ENCODE data around the gene CHRDL2.

GRCh38 chr11:74672956-74673692 is 58.1 kb downstream of the CHRDL2 start:
- TF ChIP-seq CTCF (CRISPR knock-in tag; IDR thresholded peaks at IDR 0.05) (no peak), ATF3 (CRISPR knock-in tag; IDR thresholded peaks at IDR 0.05) (no peak), SRSF9 (IDR thresholded peaks at IDR 0.05; ENCODE audit: borderline replicate concordance, insufficient read depth, low read depth, low read length, poor library complexity, severe bottlenecking) (no peak), CSRNP1 (CRISPR knock-in tag; IDR thresholded peaks at IDR 0.05) (no peak), ZNF362 (CRISPR knock-in tag; IDR thresholded peaks at IDR 0.05; ENCODE audit: borderline replicate concordance) (no peak), ZNF235 (CRISPR knock-in tag; IDR thresholded peaks at IDR 0.05; ENCODE audit: borderline replicate concordance) (no peak), ZKSCAN8 (CRISPR knock-in tag; IDR thresholded peaks at IDR 0.05; ENCODE audit: borderline replicate concordance) (no peak), ZNF282 (IDR thresholded peaks at IDR 0.05; ENCODE audit: partially characterized antibody) (no peak)
